OCI-LY7 (cell line): Measurements from ENCODE around the gene TIRAP.

ENCODE experiments used
- CTCF ChIP-seq: fragments of 200-600 bp; sonication (generic); conservative IDR thresholded peaks from 2 replicates; pipeline ENCODE4 v1.5.1; 2014; ENCODE audit warnings: mild to moderate bottlenecking, antibody characterized with exemption, low read length, moderate library complexity, mixed read lengths
- EZH2phosphoT487 ChIP-seq: fragments of 200-600 bp; sonication (generic); IDR thresholded peaks from 2 replicates; pipeline ENCODE4 v1.6.1; 2018; ENCODE audit warnings: low read depth, borderline replicate concordance, mild to moderate bottlenecking, mixed run types, antibody characterized with exemption, low read length, moderate library complexity, mixed read lengths

GRCh38 chr11:126288237-126288636 is 5.3 kb downstream of the TIRAP start:
- TF ChIP-seq CTCF: no peak
- TF ChIP-seq EZH2phosphoT487: no peak
